T-helper 1 cell treated with Interleukin-12 subunit alpha and Interleukin-12 subunit beta and Interleukin-4 antibody, amounts not matched to agents 30 μg/mL and 1 μg/mL, for 36 hours (primary cell): ENCODE data around the gene CAD.
"Not testable (repeated sequence)": the region's sequence is repeated elsewhere in the genome, so short reads cannot be mapped to it uniquely, and the experiment has no call there.

Experiments
- H3K27ac Mint-ChIP-seq: one replicate; pipeline ENCODE4 v1.8.0; 2021; ENCODE audit warnings: mild to moderate bottlenecking, mixed read lengths
- H3K27me3 Mint-ChIP-seq: one replicate; pipeline ENCODE4 v1.8.0; 2021; ENCODE audit warnings: low read depth, mixed read lengths
- H3K36me3 Mint-ChIP-seq: one replicate; pipeline ENCODE4 v1.8.0; 2021; ENCODE audit warnings: low read depth, mixed read lengths
- H3K4me1 Mint-ChIP-seq: one replicate; pipeline ENCODE4 v1.8.0; 2021; ENCODE audit warnings: low read depth, mixed read lengths
- H3K4me3 Mint-ChIP-seq: one replicate; pipeline ENCODE4 v1.8.0; 2021; ENCODE audit warnings: mild to moderate bottlenecking, moderate library complexity, mixed read lengths
- H3K9me3 Mint-ChIP-seq: one replicate; pipeline ENCODE4 v1.8.0; 2021; ENCODE audit warnings: mixed read lengths

The CAD gene

GRCh38 chr2:27186613-27187345 lies 30.4 kb upstream of the CAD start:
- H3K9me3 Mint-ChIP-seq, result no peaks in the 10 kb centered on the region
- no peak overlapping the region for H3K4me3 Mint-ChIP-seq
- no peak overlapping the region for H3K27ac Mint-ChIP-seq
- no peaks in the 10 kb centered on the region for H3K36me3 Mint-ChIP-seq
- peaks cover 3% of the 10 kb centered on the region for H3K4me1 Mint-ChIP-seq
- H3K27me3 Mint-ChIP-seq, result peaks cover 11% of the 10 kb centered on the region

- Mint-ChIP-seq H3K27me3 (peaks cover 3% of the 10 kb centered on the region), H3K9me3 (no peaks in the 10 kb centered on the region), H3K4me3 (no peak overlapping the region), H3K27ac (no peak overlapping the region), H3K36me3 (no peaks in the 10 kb centered on the region), H3K4me1 (no peaks in the 10 kb centered on the region)
Observed at GRCh38 chr2:27189989-27190388, 27.2 kb upstream of the CAD start.

GRCh38 chr2:27191070-27191829 lies 25.9 kb upstream of the CAD start:
- Mint-ChIP-seq H3K27me3 (peaks cover 3% of the 10 kb centered on the region), H3K9me3 (no peaks in the 10 kb centered on the region), H3K4me1 (no peaks in the 10 kb centered on the region), H3K4me3 (no peak overlapping the region), H3K27ac (no peak overlapping the region), H3K36me3 (no peaks in the 10 kb centered on the region)

GRCh38 chr2:27194538-27195354 lies 22.4 kb upstream of the CAD start:
- Mint-ChIP-seq H3K36me3 (peaks cover 2% of the 10 kb centered on the region), H3K9me3 (no peaks in the 10 kb centered on the region), H3K4me3 (no peak overlapping the region), H3K4me1 (no peaks in the 10 kb centered on the region), H3K27ac (no peak overlapping the region), H3K27me3 (no peaks in the 10 kb centered on the region)

GRCh38 chr2:27195799-27196198 lies 21.4 kb upstream of the CAD start:
- not testable (repeated sequence) for H3K36me3 Mint-ChIP-seq, H3K27ac Mint-ChIP-seq, H3K9me3 Mint-ChIP-seq, H3K27me3 Mint-ChIP-seq, H3K4me1 Mint-ChIP-seq, H3K4me3 Mint-ChIP-seq

GRCh38 chr2:27198068-27198467 lies 19.1 kb upstream of the CAD start:
- not testable (repeated sequence) for H3K27ac Mint-ChIP-seq, H3K4me3 Mint-ChIP-seq, H3K36me3 Mint-ChIP-seq, H3K4me1 Mint-ChIP-seq, H3K9me3 Mint-ChIP-seq, H3K27me3 Mint-ChIP-seq

- H3K9me3 Mint-ChIP-seq, result no peaks in the 10 kb centered on the region
- H3K4me3 Mint-ChIP-seq, result no peak overlapping the region
- no peaks in the 10 kb centered on the region for H3K4me1 Mint-ChIP-seq
- H3K36me3 Mint-ChIP-seq, result peaks cover 9% of the 10 kb centered on the region
- no peaks in the 10 kb centered on the region for H3K27me3 Mint-ChIP-seq
- no peak overlapping the region for H3K27ac Mint-ChIP-seq
Observed at GRCh38 chr2:27198627-27199026, 18.5 kb upstream of the CAD start.

GRCh38 chr2:27199241-27199640 lies 17.9 kb upstream of the CAD start:
- peaks cover 9% of the 10 kb centered on the region for H3K36me3 Mint-ChIP-seq
- no peaks in the 10 kb centered on the region for H3K9me3 Mint-ChIP-seq
- peaks cover under 1% of the 10 kb centered on the region for H3K4me1 Mint-ChIP-seq
- H3K27ac Mint-ChIP-seq, result no peak overlapping the region
- no peaks in the 10 kb centered on the region for H3K27me3 Mint-ChIP-seq
- no peak overlapping the region for H3K4me3 Mint-ChIP-seq

- Mint-ChIP-seq H3K27me3 (no peaks in the 10 kb centered on the region), H3K4me3 (no peak overlapping the region), H3K27ac (no peak overlapping the region), H3K9me3 (no peaks in the 10 kb centered on the region), H3K36me3 (peaks cover 18% of the 10 kb centered on the region), H3K4me1 (peaks cover 9% of the 10 kb centered on the region)
Observed at GRCh38 chr2:27201675-27202074, 15.5 kb upstream of the CAD start.

GRCh38 chr2:27202854-27203253 lies 14.3 kb upstream of the CAD start:
- H3K9me3 Mint-ChIP-seq, result no peaks in the 10 kb centered on the region
- no peaks in the 10 kb centered on the region for H3K27me3 Mint-ChIP-seq
- peaks cover 21% of the 10 kb centered on the region for H3K36me3 Mint-ChIP-seq
- no peak overlapping the region for H3K4me3 Mint-ChIP-seq
- H3K4me1 Mint-ChIP-seq, result peaks cover 9% of the 10 kb centered on the region
- H3K27ac Mint-ChIP-seq, result no peak overlapping the region

GRCh38 chr2:27203741-27204140 lies 13.4 kb upstream of the CAD start:
- Mint-ChIP-seq H3K27me3 (no peaks in the 10 kb centered on the region), H3K4me1 (peaks cover 14% of the 10 kb centered on the region), H3K9me3 (no peaks in the 10 kb centered on the region), H3K36me3 (peaks cover 25% of the 10 kb centered on the region), H3K27ac (peak overlapping the region; percentile 19), H3K4me3 (no peak overlapping the region)

GRCh38 chr2:27204566-27204965 lies 12.6 kb upstream of the CAD start:
- no peaks in the 10 kb centered on the region for H3K27me3 Mint-ChIP-seq
- H3K4me1 Mint-ChIP-seq, result peaks cover 18% of the 10 kb centered on the region
- peaks cover 28% of the 10 kb centered on the region for H3K36me3 Mint-ChIP-seq
- no peaks in the 10 kb centered on the region for H3K9me3 Mint-ChIP-seq
- no peak overlapping the region for H3K4me3 Mint-ChIP-seq
- H3K27ac Mint-ChIP-seq, result no peak overlapping the region

GRCh38 chr2:27205206-27205605 lies 12.0 kb upstream of the CAD start:
- peaks cover 24% of the 10 kb centered on the region for H3K4me1 Mint-ChIP-seq
- H3K4me3 Mint-ChIP-seq, result no peak overlapping the region
- H3K9me3 Mint-ChIP-seq, result no peaks in the 10 kb centered on the region
- H3K27ac Mint-ChIP-seq, result no peak overlapping the region
- no peaks in the 10 kb centered on the region for H3K27me3 Mint-ChIP-seq
- H3K36me3 Mint-ChIP-seq, result peaks cover 28% of the 10 kb centered on the region

GRCh38 chr2:27206346-27206745 lies 10.8 kb upstream of the CAD start:
- no peak overlapping the region for H3K4me3 Mint-ChIP-seq
- peaks cover 24% of the 10 kb centered on the region for H3K4me1 Mint-ChIP-seq
- H3K36me3 Mint-ChIP-seq, result peaks cover 28% of the 10 kb centered on the region
- no peak overlapping the region for H3K27ac Mint-ChIP-seq
- no peaks in the 10 kb centered on the region for H3K9me3 Mint-ChIP-seq
- H3K27me3 Mint-ChIP-seq, result no peaks in the 10 kb centered on the region
